H9 (cell line): ENCODE data around the gene SPTAN1. TPM values are rescaled to one million over a fixed set of nuclear protein-coding genes. Genes with fewer than 3 reads are reported as not detected.

Source experiments
- DNase-seq: peaks from one replicate; pipeline ENCODE4 v3.0.0-alpha.2; 2017
- H2AFZ ChIP-seq: one replicate; pipeline ENCODE4 v1.6.1; 2013; ENCODE audit warnings: mild to moderate bottlenecking, low read length, control low read depth, moderate library complexity
- H2AK5ac ChIP-seq: 2 replicates; pipeline ENCODE4 v1.6.1; 2013; ENCODE audit warnings: low read length, control low read depth, mixed read lengths; ENCODE audit not compliant: insufficient read length
- H2BK120ac ChIP-seq: one replicate; pipeline ENCODE4 v1.6.1; 2013; ENCODE audit warnings: low read depth, mild to moderate bottlenecking, low read length, control low read depth, inconsistent platforms; ENCODE audit not compliant: poor library complexity, severe bottlenecking
- H2BK12ac ChIP-seq: 2 replicates; pipeline ENCODE4 v1.6.1; 2013; ENCODE audit warnings: low read length, control low read depth, mixed read lengths, low read depth; ENCODE audit not compliant: insufficient read length
- H2BK15ac ChIP-seq: 2 replicates; pipeline ENCODE4 v1.6.1; 2013; ENCODE audit warnings: low read depth, low read length, control low read depth
- H2BK20ac ChIP-seq: one replicate; pipeline ENCODE4 v1.6.1; 2013; ENCODE audit warnings: low read depth, mild to moderate bottlenecking, low read length, control low read depth, inconsistent platforms; ENCODE audit not compliant: poor library complexity, severe bottlenecking
- H2BK5ac ChIP-seq: 2 replicates; pipeline ENCODE4 v1.6.1; 2013; ENCODE audit warnings: low read length, control low read depth, mixed read lengths; ENCODE audit not compliant: insufficient read length
- H3K14ac ChIP-seq: 2 replicates; pipeline ENCODE4 v1.6.1; 2013; ENCODE audit warnings: low read length, control low read depth; ENCODE audit not compliant: insufficient read depth
- H3K18ac ChIP-seq: 2 replicates; pipeline ENCODE4 v1.6.1; 2013; ENCODE audit warnings: low read depth, mild to moderate bottlenecking, mixed read lengths, low read length, control low read depth; ENCODE audit not compliant: insufficient read length
- H3K23ac ChIP-seq: 2 replicates; pipeline ENCODE4 v1.6.1; 2013; ENCODE audit warnings: low read length, control low read depth, mixed read lengths, low read depth; ENCODE audit not compliant: insufficient read length
- H3K23me2 ChIP-seq: 2 replicates; pipeline ENCODE4 v1.6.1; 2013; ENCODE audit warnings: low read depth, mild to moderate bottlenecking, mixed read lengths, low read length, control low read depth; ENCODE audit not compliant: insufficient read length, poor library complexity, severe bottlenecking
- H3K27ac ChIP-seq: 2 replicates; pipeline ENCODE4 v1.5.1; 2013; ENCODE audit warnings: low read length, control low read depth, mixed read lengths, low read depth; ENCODE audit not compliant: insufficient read length
- H3K27me3 ChIP-seq: 2 replicates; pipeline ENCODE4 v1.6.1; 2013; ENCODE audit warnings: low read length, control low read depth, inconsistent platforms; ENCODE audit not compliant: insufficient read depth
- H3K4ac ChIP-seq: 2 replicates; pipeline ENCODE4 v1.6.1; 2013; ENCODE audit warnings: low read depth, mild to moderate bottlenecking, control low read depth, inconsistent platforms, low read length, moderate library complexity
- H3K4me1 ChIP-seq: 2 replicates; pipeline ENCODE4 v1.6.1; 2013; ENCODE audit warnings: low read length, control low read depth, inconsistent platforms; ENCODE audit not compliant: insufficient read depth
- H3K4me2 ChIP-seq: 2 replicates; pipeline ENCODE4 v1.6.1; 2013; ENCODE audit warnings: low read length, control low read depth, mixed read lengths; ENCODE audit not compliant: insufficient read length, insufficient read depth
- H3K56ac ChIP-seq: 2 replicates; pipeline ENCODE4 v1.6.1; 2013; ENCODE audit warnings: low read depth, mild to moderate bottlenecking, mixed read lengths, low read length, control low read depth; ENCODE audit not compliant: insufficient read length
- H3K79me1 ChIP-seq: 2 replicates; pipeline ENCODE4 v1.6.1; 2013; ENCODE audit warnings: low read depth, mild to moderate bottlenecking, moderate library complexity, low read length, control low read depth, inconsistent platforms; ENCODE audit not compliant: insufficient read depth, poor library complexity, severe bottlenecking
- H3K79me2 ChIP-seq: 2 replicates; pipeline ENCODE4 v1.6.1; 2013; ENCODE audit warnings: low read length, control low read depth, inconsistent platforms; ENCODE audit not compliant: insufficient read depth
- H3K9ac ChIP-seq: 2 replicates; pipeline ENCODE4 v1.6.1; 2013; ENCODE audit warnings: low read length, control low read depth, mixed read lengths; ENCODE audit not compliant: insufficient read length; ENCODE audit errors: extremely low read depth
- H3K9me3 ChIP-seq: one replicate; pipeline ENCODE4 v1.6.1; 2013; ENCODE audit warnings: low read depth, low read length, inconsistent platforms; ENCODE audit not compliant: control insufficient read depth
- H3T11ph ChIP-seq: one replicate; pipeline ENCODE4 v1.6.1; 2013; ENCODE audit warnings: mild to moderate bottlenecking, low read length, control low read depth, inconsistent platforms
- H4K20me1 ChIP-seq: one replicate; pipeline ENCODE4 v1.6.1; 2013; ENCODE audit not compliant: control insufficient read depth, insufficient read length, insufficient read depth
- H4K5ac ChIP-seq: 2 replicates; pipeline ENCODE4 v1.6.1; 2013; ENCODE audit warnings: low read depth, mild to moderate bottlenecking, mixed read lengths, low read length, control low read depth; ENCODE audit not compliant: insufficient read length
- H4K8ac ChIP-seq: replicated peaks from 2 replicates; pipeline ENCODE4 v1.6.1; 2013; ENCODE audit warnings: low read length, control low read depth, mixed read lengths, low read depth; ENCODE audit not compliant: insufficient read length
- H4K91ac ChIP-seq: 2 replicates; pipeline ENCODE4 v1.6.1; 2013; ENCODE audit warnings: low read depth, mild to moderate bottlenecking, moderate library complexity, mixed read lengths, low read length, control low read depth; ENCODE audit not compliant: insufficient read length
- H3K27ac Mint-ChIP-seq, 3 experiments: 2 replicates in 2 of 3; 3 replicates in 1 of 3; pipeline ENCODE4 v1.8.0; 2020 to 2021; ENCODE audit warnings: mixed read lengths in 3 of 3, mild to moderate bottlenecking in 1 of 3, moderate library complexity in 1 of 3
- H3K27me3 Mint-ChIP-seq: 2 replicates; pipeline ENCODE4 v1.8.0; 2021; ENCODE audit warnings: low read depth, mild to moderate bottlenecking, moderate library complexity, mixed read lengths
- H3K36me3 Mint-ChIP-seq, 3 experiments: 2 replicates in 2 of 3; 3 replicates in 1 of 3; pipeline ENCODE4 v1.8.0; 2020 to 2021; ENCODE audit warnings: low read depth in 3 of 3, mixed read lengths in 3 of 3; ENCODE audit not compliant: insufficient read depth in 1 of 3
- H3K4me1 Mint-ChIP-seq, 2 experiments: 2 replicates each; pipeline ENCODE4 v1.8.0; 2020; ENCODE audit warnings: mixed read lengths in 2 of 2
- H3K4me3 Mint-ChIP-seq, 2 experiments: 2 replicates in 1 of 2; 3 replicates in 1 of 2; pipeline ENCODE4 v1.8.0; 2020 to 2021; ENCODE audit warnings: mild to moderate bottlenecking in 2 of 2, mixed read lengths in 2 of 2, moderate library complexity in 1 of 2
- H3K9me3 Mint-ChIP-seq, 2 experiments: 2 replicates in 1 of 2; 3 replicates in 1 of 2; pipeline ENCODE4 v1.8.0; 2020; ENCODE audit warnings: mild to moderate bottlenecking in 2 of 2, mixed read lengths in 2 of 2, moderate library complexity in 1 of 2
- WGBS: extraction: QIAGEN DNeasy Blood & Tissue Kit; methylation state at CpG from one replicate; pipeline ENCODE4 v1.1.7; 2013; ENCODE audit warnings: missing lambda C conversion rate, low lambda C conversion rate, mixed read lengths; ENCODE audit not compliant: insufficient read length; ENCODE audit errors: extremely low coverage; 5-methylcytosine and 5-hydroxymethylcytosine counted together
- total RNA-seq: library from RNA; stranded (reverse); gene quantifications from 2 replicates; pipeline ENCODE4 v1.2.1, GENCODE V29; 2021
- TF ChIP-seq, protein P1 (sequence below): fragments of 200-600 bp; sonication (generic); conservative IDR thresholded peaks from 3 replicates; pipeline ENCODE4 v1.8.0; 2021; ENCODE audit warnings: antibody characterized with exemption, mild to moderate bottlenecking

Gene SPTAN1
- total RNA-seq, 1 experiment from 2014 or later: 213 TPM

DNA sequence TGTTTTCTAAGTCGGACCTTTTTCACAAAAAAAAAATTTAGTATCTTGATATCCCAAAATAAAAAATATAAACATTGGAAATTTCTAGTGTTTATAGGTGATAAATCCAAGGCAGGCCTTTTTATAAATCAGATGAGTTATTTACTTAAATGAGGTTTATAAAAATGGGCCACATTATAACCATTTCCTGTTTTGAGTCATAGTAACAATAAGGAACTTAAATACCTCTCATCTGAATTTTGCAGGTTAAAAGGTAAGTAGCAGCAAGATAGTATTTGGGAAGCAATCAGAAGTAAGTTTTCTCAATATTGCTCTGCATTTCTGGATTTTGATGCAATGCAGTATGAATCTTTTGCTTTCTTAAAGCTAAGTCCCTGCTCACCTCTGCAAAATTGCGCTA, 3.9 kb downstream of the SPTAN1 start:
- no CpG with 5 or more reads among the region's 2 CpGs for WGBS
- Histone ChIP-seq H3K4me1 (peaks cover 9% of the 10 kb centered on the region), H4K91ac (no peak overlapping the region), H3K23ac (no peak overlapping the region), H3K18ac (no peak overlapping the region), H2BK15ac (no peak overlapping the region), H2BK12ac (no peak overlapping the region), H3K56ac (no peak overlapping the region), H3K4me2 (no peak overlapping the region), H4K8ac (no peak overlapping the region), H3K79me1 (peaks cover 6% of the 10 kb centered on the region), H3T11ph (no peak overlapping the region), H2BK20ac (no peak overlapping the region), H2AFZ (no peak overlapping the region), H2AK5ac (no peak overlapping the region), H3K9ac (no peak overlapping the region), H2BK120ac (no peak overlapping the region), H3K27me3 (no peaks in the 10 kb centered on the region), H3K79me2 (peaks cover 1% of the 10 kb centered on the region; the same call in 1 of the 2 replicates), H3K27ac (no peak overlapping the region), H4K20me1 (no peaks in the 10 kb centered on the region), H3K9me3 (no peaks in the 10 kb centered on the region), H2BK5ac (no peak overlapping the region), H3K4ac (no peak overlapping the region), H4K5ac (no peak overlapping the region), H3K14ac (no peak overlapping the region), H3K23me2 (peaks cover 5% of the 10 kb centered on the region)
- DNase-seq: no peak
- Mint-ChIP-seq H3K27me3 (no peaks in the 10 kb centered on the region), H3K4me1 (peaks cover 16 to 21% of the 10 kb centered on the region in 2 experiments), H3K4me3 (no peak overlapping the region), H3K36me3 (peaks cover 0 to 4% (median 0%) of the 10 kb centered on the region in 3 experiments; a peak in 1 of 7 replicates), H3K27ac (no peak overlapping the region), H3K9me3 (no peaks in the 10 kb centered on the region; a peak in 1 of 5 replicates)
- TF ChIP-seq, protein P1, sequence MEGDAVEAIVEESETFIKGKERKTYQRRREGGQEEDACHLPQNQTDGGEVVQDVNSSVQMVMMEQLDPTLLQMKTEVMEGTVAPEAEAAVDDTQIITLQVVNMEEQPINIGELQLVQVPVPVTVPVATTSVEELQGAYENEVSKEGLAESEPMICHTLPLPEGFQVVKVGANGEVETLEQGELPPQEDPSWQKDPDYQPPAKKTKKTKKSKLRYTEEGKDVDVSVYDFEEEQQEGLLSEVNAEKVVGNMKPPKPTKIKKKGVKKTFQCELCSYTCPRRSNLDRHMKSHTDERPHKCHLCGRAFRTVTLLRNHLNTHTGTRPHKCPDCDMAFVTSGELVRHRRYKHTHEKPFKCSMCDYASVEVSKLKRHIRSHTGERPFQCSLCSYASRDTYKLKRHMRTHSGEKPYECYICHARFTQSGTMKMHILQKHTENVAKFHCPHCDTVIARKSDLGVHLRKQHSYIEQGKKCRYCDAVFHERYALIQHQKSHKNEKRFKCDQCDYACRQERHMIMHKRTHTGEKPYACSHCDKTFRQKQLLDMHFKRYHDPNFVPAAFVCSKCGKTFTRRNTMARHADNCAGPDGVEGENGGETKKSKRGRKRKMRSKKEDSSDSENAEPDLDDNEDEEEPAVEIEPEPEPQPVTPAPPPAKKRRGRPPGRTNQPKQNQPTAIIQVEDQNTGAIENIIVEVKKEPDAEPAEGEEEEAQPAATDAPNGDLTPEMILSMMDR: no peak
